PFSK-1 (cell line): ENCODE measurements around the gene NCKAP1.

Experiments
- POLR2AphosphoS5 ChIP-seq: IDR thresholded peaks from 2 replicates; pipeline ENCODE4 v1.6.1; 2012; ENCODE audit warnings: low read depth, mild to moderate bottlenecking, control low read depth, low read length, moderate library complexity
- REST ChIP-seq, 2 experiments: IDR thresholded peaks; 2 replicates each; pipeline versions ENCODE4 v1.6.1 to v1.8.0; 2011 to 2012; ENCODE audit warnings: low read depth in 2 of 2, low read length in 2 of 2, control low read depth in 1 of 2, inconsistent platforms in 1 of 2, mild to moderate bottlenecking in 1 of 2, moderate library complexity in 1 of 2; ENCODE audit not compliant: insufficient read depth in 1 of 2

DNA sequence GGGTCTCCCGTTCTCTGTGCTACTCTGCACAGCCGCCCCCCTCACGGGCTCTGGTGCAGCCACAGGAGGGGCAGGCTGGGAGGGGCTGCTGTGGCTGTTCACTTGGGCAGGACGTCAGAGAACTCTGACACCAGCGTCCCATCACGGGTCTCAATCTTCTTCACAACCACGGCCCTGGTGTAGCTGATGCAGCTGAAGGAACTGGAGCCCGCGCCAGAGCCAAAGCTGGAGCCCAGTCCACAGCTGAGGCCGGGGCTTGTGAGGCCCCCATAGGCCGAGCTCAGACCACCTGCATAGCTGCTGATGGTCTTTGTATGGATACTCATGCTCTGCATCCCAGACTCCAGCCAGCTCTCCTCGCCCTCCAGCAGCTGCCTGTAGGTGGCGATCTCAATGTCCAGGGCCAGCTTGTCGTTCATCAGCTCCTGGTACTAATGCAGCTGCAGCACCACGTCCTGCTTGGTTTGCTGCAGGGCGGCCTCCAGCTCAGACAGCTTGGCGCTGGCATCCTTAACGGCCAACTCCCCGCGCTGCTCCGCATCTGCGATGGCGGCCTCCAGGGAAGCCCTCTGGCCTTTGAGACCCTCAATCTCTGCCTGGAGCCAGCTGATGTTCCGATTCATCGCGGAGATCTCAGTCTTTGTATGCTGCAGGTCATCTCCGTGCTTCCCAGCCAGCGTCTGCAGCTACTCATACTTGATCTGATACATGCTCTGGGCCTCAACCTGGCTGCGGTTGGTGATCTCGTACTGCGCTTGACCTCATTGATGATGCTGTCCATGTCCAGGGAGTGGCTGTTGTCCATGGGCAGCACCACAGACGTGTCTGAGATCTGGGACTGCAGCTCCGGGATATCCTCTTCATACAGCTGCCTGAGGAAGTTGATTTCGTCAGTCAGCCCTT, 32.9 kb upstream of the NCKAP1 start:
- TF ChIP-seq REST (IDR thresholded peaks at IDR 0.05; ENCODE audit: insufficient read depth in 1 of 2, low read depth in 2 of 2, low read length in 2 of 2) (no peak), POLR2AphosphoS5 (no peak)
